Fibroblast of villous mesenchyme (primary cell): Measurements from ENCODE around the gene CPTP. TPM values are rescaled to one million over a fixed set of nuclear protein-coding genes. Genes with fewer than 3 reads are reported as not detected.

ENCODE experiments used
- DNase-seq: peaks from one replicate; pipeline ENCODE4 v3.0.0-alpha.2; 2010; ENCODE audit warnings: low read depth
- H3K4me3 ChIP-seq: 2 replicates; pipeline ENCODE4 v1.5.1; 2011; ENCODE audit warnings: low read depth, mild to moderate bottlenecking, low read length
- CTCF ChIP-seq: IDR thresholded peaks from 2 replicates; pipeline ENCODE4 v1.5.1; 2012; ENCODE audit warnings: low read depth, mild to moderate bottlenecking, low read length; ENCODE audit not compliant: insufficient read depth
- total RNA-seq: library from RNA; depleted of rRNA; stranded (reverse); fragments of >200 nt; gene quantifications from 2 replicates; pipeline ENCODE4 v1.2.3, GENCODE V29; 2012

The CPTP gene
- total RNA-seq, 1 donor = 11.7 TPM

GRCh38 chr1:1297802-1298424 is 26.7 kb upstream of the CPTP start:
- DNase-seq = no peak
- no peak overlapping the region for H3K4me3 ChIP-seq
- no peak for TF ChIP-seq CTCF

- no peak overlapping the region for H3K4me3 ChIP-seq
- no peak for DNase-seq
- no peak for TF ChIP-seq CTCF
These were observed 25.5 kb upstream of the CPTP start for GRCh38 chr1:1298861-1299685.

GRCh38 chr1:1299686-1300351 is 24.8 kb upstream of the CPTP start:
- no peak overlapping the region for H3K4me3 ChIP-seq
- DNase-seq = no peak
- TF ChIP-seq CTCF = peak; percentile 32

- DNase-seq = no peak
- no peak for TF ChIP-seq CTCF
- no peak overlapping the region for H3K4me3 ChIP-seq
These were observed 24.3 kb upstream of the CPTP start for GRCh38 chr1:1300352-1300739.

- H3K4me3 ChIP-seq = no peak overlapping the region
- no peak for DNase-seq
- TF ChIP-seq CTCF = peak; percentile 50
These were observed 22.6 kb upstream of the CPTP start for GRCh38 chr1:1302006-1302430.

GRCh38 chr1:1302951-1303509 is 21.6 kb upstream of the CPTP start:
- DNase-seq = no peak
- H3K4me3 ChIP-seq = no peak overlapping the region
- TF ChIP-seq CTCF = no peak
